ENCODE results near the gene GLT1D1.

- TF ChIP-seq, protein P1, sequence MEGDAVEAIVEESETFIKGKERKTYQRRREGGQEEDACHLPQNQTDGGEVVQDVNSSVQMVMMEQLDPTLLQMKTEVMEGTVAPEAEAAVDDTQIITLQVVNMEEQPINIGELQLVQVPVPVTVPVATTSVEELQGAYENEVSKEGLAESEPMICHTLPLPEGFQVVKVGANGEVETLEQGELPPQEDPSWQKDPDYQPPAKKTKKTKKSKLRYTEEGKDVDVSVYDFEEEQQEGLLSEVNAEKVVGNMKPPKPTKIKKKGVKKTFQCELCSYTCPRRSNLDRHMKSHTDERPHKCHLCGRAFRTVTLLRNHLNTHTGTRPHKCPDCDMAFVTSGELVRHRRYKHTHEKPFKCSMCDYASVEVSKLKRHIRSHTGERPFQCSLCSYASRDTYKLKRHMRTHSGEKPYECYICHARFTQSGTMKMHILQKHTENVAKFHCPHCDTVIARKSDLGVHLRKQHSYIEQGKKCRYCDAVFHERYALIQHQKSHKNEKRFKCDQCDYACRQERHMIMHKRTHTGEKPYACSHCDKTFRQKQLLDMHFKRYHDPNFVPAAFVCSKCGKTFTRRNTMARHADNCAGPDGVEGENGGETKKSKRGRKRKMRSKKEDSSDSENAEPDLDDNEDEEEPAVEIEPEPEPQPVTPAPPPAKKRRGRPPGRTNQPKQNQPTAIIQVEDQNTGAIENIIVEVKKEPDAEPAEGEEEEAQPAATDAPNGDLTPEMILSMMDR (IDR thresholded peaks at IDR 0.05) = no peak
- TF ChIP-seq POLR2AphosphoS5 (IDR thresholded peaks at IDR 0.05) = no peak
Measured at GRCh38 chr12:128806573-128806972, 46.7 kb upstream of the GLT1D1 start.

Data from transverse colon (tissue), 4 donors.